ENCODE measurements around the gene ABTB2. TPM values are rescaled to one million over a fixed set of nuclear protein-coding genes. Genes with fewer than 3 reads are reported as not detected.
A peak's percentile ranks its signal among the peaks of the same experiment; 100 is the strongest.

Gene ABTB2
- total and polyA plus RNA-seq, 7 donors: 4.5 to 24.7 (median 18.5) TPM

DNA sequence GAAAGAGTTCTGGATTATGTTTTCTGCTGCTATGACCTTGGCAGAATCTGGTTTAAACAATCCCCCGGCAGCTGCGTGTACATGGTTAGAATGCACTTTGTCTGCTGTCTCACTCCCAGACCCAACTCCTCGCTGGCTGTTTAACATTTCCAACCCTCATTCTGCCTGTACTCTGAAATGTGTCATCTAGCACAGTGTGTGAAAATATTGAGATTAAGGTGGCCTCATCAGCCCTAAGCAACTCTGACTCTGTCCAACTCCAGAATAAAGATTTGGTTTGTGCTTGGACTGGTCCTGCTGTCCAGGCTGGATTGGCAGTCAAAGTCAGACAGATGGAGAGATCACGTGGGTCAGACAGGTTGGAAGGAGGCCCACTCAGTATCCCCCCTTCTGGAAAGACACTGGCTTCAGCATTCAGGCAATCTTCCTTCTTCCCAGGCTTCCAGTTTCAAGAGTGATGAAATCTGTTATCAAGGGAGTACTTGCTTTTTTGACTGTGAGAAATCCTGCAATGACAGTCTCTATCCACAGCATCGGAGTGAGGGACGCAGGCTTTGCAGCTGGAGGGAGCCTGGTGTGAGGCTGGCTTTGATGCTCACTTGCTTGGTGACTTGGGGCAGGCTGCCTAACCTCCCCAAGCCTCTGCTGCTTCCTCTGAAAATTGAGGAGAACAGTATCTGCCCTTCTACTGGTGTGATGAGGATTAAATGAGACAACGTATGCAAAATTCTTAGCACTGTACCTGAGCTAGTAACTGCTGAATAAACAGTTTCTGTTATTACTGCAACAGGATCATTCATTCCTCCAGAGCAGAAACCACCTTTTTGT lies 29.8 kb downstream of the ABTB2 start:
- intact Hi-C loops (cut with DNase I): no loop called here
- H3K36me3 ChIP-seq (ENCODE audit: insufficient read depth in 1 of 2, low read depth in 1 of 2): no peaks in the 10 kb centered on the region
- TF ChIP-seq, protein P1, sequence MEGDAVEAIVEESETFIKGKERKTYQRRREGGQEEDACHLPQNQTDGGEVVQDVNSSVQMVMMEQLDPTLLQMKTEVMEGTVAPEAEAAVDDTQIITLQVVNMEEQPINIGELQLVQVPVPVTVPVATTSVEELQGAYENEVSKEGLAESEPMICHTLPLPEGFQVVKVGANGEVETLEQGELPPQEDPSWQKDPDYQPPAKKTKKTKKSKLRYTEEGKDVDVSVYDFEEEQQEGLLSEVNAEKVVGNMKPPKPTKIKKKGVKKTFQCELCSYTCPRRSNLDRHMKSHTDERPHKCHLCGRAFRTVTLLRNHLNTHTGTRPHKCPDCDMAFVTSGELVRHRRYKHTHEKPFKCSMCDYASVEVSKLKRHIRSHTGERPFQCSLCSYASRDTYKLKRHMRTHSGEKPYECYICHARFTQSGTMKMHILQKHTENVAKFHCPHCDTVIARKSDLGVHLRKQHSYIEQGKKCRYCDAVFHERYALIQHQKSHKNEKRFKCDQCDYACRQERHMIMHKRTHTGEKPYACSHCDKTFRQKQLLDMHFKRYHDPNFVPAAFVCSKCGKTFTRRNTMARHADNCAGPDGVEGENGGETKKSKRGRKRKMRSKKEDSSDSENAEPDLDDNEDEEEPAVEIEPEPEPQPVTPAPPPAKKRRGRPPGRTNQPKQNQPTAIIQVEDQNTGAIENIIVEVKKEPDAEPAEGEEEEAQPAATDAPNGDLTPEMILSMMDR (IDR thresholded peaks at IDR 0.05): no peak
- ATAC-seq: peak; percentile 56 to 77 (median 60)
- H3K27me3 ChIP-seq (ENCODE audit: insufficient read depth in 3 of 3, low read length in 2 of 3): no peaks in the 10 kb centered on the region
- peak; percentile 29 to 80 for DNase-seq
- peak overlapping the region; percentile 27 for H3K27ac ChIP-seq
- H3K9me3 ChIP-seq: no peaks in the 10 kb centered on the region
- H3K4me3 ChIP-seq: no peak overlapping the region
- 21 to 47% (median 24%) methylated on average over 7 of the region's 7 CpGs for WGBS, 3 donors
- peaks cover 69% of the 10 kb centered on the region for H3K4me1 ChIP-seq

DNA sequence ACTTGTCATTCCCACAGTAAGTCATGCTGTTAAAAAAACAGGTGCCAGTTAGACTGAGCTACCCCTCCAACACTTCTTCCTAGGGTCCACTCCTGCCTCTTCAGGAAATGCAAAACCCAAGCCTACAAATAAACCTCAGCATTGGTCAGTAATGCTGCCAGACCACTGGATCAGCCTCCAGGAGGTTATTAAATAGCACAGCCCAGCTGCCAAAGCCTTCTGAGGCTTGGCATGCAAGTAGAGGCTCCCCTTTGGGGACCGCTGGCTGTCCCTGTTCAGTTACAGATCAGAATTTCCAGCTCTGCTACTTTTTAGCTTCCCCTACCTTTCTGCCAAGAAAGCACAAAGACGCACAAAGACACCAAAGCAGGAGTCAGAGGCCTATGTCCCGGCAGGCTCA lies 33.3 kb downstream of the ABTB2 start:
- intact Hi-C loops (cut with DNase I): no loop called here
- TF ChIP-seq, protein P1 (IDR thresholded peaks at IDR 0.05): no peak
- Histone ChIP-seq H3K27me3 (ENCODE audit: insufficient read depth in 3 of 3, low read length in 2 of 3) (no peaks in the 10 kb centered on the region), H3K36me3 (ENCODE audit: insufficient read depth in 1 of 2, low read depth in 1 of 2) (no peaks in the 10 kb centered on the region), H3K4me3 (no peak overlapping the region), H3K4me1 (peaks cover 49% of the 10 kb centered on the region), H3K27ac (peak overlapping the region; percentile 10), H3K9me3 (no peaks in the 10 kb centered on the region)
- peak; percentile 25 to 62 (median 42) for ATAC-seq
- 21 to 35% (median 24%) methylated on average over 3 of the region's 3 CpGs for WGBS, 3 donors
- DNase-seq: no peak

DNA sequence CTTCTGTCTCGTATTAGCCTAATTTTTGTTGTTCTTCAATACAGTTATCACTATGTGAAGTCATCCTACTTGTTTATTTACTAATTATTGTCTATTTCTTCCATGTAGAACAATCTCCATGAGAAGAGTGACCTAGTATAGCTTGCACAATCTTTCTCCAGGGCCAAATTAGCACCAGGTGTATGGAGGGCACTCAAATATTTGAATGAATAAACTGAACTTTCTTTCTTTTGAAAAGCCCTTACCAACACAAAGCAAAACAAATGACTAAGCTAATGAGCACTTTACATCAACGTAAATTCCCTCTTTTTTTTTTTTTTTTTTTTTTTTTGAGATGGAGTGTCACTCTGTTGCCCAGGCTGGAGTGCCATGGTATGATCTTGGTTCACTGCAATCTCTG lies 34.2 kb downstream of the ABTB2 start:
- Histone ChIP-seq H3K4me3 (no peak overlapping the region), H3K36me3 (ENCODE audit: insufficient read depth in 1 of 2, low read depth in 1 of 2) (no peaks in the 10 kb centered on the region), H3K9me3 (no peaks in the 10 kb centered on the region), H3K27me3 (ENCODE audit: insufficient read depth in 3 of 3, low read length in 2 of 3) (no peaks in the 10 kb centered on the region), H3K27ac (no peak overlapping the region), H3K4me1 (peaks cover 52% of the 10 kb centered on the region)
- WGBS, 3 donors: 70 to 85% (median 77%) methylated on average over 2 of the region's 2 CpGs
- no peak for ATAC-seq
- no peak for DNase-seq
- TF ChIP-seq, protein P1 (IDR thresholded peaks at IDR 0.05): no peak
- intact Hi-C loops (cut with DNase I): no loop called here

DNA sequence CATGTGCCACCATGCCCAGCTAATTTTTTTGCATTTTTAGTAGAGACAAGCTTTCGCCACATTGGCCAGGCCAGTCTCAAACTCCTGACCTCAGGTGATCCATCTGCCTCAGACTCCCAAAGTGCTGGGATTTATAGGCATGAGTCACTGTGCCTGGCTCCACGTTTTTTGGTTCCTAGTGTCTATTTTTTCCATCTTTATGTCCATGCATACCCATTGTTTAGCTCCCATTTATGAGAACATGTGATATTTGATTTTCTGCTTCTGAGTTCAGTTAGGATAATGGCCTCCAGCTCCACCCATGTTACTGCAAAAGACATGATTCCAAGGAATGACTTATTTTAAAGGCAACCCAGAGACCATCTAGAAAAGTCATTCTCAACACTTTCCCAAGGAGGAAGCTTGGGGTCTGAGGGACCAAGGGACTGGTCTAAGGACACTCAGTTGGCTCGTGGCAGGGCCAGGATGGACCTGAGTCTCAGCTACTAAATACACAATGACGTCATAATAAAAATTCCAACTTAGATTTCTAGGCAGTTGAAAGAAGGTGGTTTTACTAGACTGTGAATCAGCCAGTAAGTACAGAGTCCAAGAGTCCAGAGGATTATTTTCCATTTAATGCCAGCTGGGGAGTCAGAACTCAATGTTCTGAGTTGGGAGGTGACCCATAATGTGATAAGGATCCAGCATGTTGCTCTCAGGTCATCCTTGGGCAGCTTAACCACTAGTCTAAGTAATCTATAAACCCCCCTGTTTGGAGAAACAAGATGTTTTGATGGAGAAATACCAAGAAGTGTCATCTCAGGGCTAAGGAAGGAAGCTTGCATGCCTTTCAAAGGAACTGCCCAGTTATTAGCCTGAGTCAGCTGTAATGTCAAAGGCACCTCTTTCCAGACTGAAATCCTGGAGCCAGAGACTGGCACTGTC lies 39.4 kb downstream of the ABTB2 start:
- no peaks in the 10 kb centered on the region for H3K36me3 ChIP-seq (ENCODE audit: insufficient read depth in 1 of 2, low read depth in 1 of 2)
- TF ChIP-seq, protein P1 (IDR thresholded peaks at IDR 0.05): no peak
- H3K4me1 ChIP-seq: peaks cover 63% of the 10 kb centered on the region
- ATAC-seq (peak; percentile 26 to 81 (median 70)), DNase-seq (no peak)
- intact Hi-C loops (cut with DNase I): no loop called here
- no peak overlapping the region for H3K4me3 ChIP-seq
- H3K9me3 ChIP-seq: no peaks in the 10 kb centered on the region
- WGBS, 3 donors: 48 to 75% (median 53%) methylated on average over 4 of the region's 4 CpGs
- no peaks in the 10 kb centered on the region for H3K27me3 ChIP-seq (ENCODE audit: insufficient read depth in 3 of 3, low read length in 2 of 3)
- no peak overlapping the region for H3K27ac ChIP-seq

All from psoas muscle (tissue), 8 donors.